Prostate gland (tissue), 2 donors: ENCODE measurements around the gene VAV1. TPM values are rescaled to one million over a fixed set of nuclear protein-coding genes. Genes with fewer than 3 reads are reported as not detected.
A peak's percentile ranks its signal among the peaks of the same experiment; 100 is the strongest.

Source experiments
- DNase-seq: peaks from one replicate; pipeline ENCODE4 v3.0.0-alpha.2; 2019; ENCODE audit warnings: low spot score
- H3K27ac ChIP-seq, 2 donors: fragments of 200-600 bp; sonication (generic); 2 replicates each; pipeline ENCODE4 v1.5.1; 2017 to 2019
- H3K27me3 ChIP-seq: fragments of 200-600 bp; sonication (generic); replicated peaks from 2 replicates; pipeline ENCODE4 v1.5.1; 2019; ENCODE audit not compliant: insufficient read depth
- H3K36me3 ChIP-seq, 2 donors: fragments of 200-600 bp; sonication (generic); 1 replicate in 1 of 2; 2 replicates in 1 of 2; pipeline versions ENCODE4 v1.5.1 to v1.8.1; 2017 to 2019
- H3K4me1 ChIP-seq: fragments of 200-600 bp; sonication (generic); replicated peaks from 2 replicates; pipeline ENCODE4 v1.5.1; 2019
- H3K4me3 ChIP-seq, 2 donors: fragments of 200-600 bp; sonication (generic); 2 replicates each; pipeline ENCODE4 v1.5.1; 2017 to 2019
- H3K9me3 ChIP-seq: fragments of 200-600 bp; sonication (generic); 2 replicates; pipeline ENCODE4 v1.5.1; 2017
- CTCF ChIP-seq, 4 experiments: fragments of 200-600 bp in 2 of 4; fragments of 450-650 bp in 2 of 4; sonication (generic) in 2 of 4; IDR thresholded peaks; 1 replicate in 3 of 4; 2 replicates in 1 of 4; pipeline ENCODE4 v1.5.1; 2016 to 2019; ENCODE audit warnings: antibody characterized with exemption in 4 of 4, mild to moderate bottlenecking in 2 of 4, moderate library complexity in 2 of 4
- POLR2A ChIP-seq: fragments of 450-650 bp; IDR thresholded peaks from one replicate; pipeline ENCODE4 v1.6.1; 2016; ENCODE audit warnings: antibody characterized with exemption, mild to moderate bottlenecking
- POLR2AphosphoS5 ChIP-seq: sonication (generic); formaldehyde crosslinking; IDR thresholded peaks from one replicate; pipeline ENCODE4 v1.6.1; 2017; ENCODE audit warnings: antibody characterized with exemption
- WGBS: methylation state at CpG from one replicate; pipeline ENCODE4 v1.1.5; 2018; 5-methylcytosine and 5-hydroxymethylcytosine counted together
- intact Hi-C: fragments of 100-400 bp; cut with DNase I; formaldehyde crosslinking; loops from one replicate; pipeline ENCODE4 v1.14.2; 2022
- total RNA-seq, 2 donors: library from RNA; depleted of rRNA; stranded (reverse); fragments of >200 nt; gene quantifications; one replicate each; pipeline ENCODE4 v1.1.0, GENCODE V29; 2016

Gene VAV1
- total RNA-seq, 2 donors from 2014 or later = 3.6 to 4.8 TPM

- peak; percentile 100 for DNase-seq
- Histone ChIP-seq H3K27ac (peak within 1 kb of the TSS; percentile 93 to 97), H3K9me3 (no peaks in the 10 kb centered on the region), H3K27me3 (no peaks in the 10 kb centered on the region), H3K36me3 (peaks cover 0 to 2% of the 10 kb centered on the region in 2 donors), H3K4me3 (peak within 1 kb of the TSS; percentile 67 to 92), H3K4me1 (peaks cover 16% of the 10 kb centered on the region)
- intact Hi-C loops = loop anchor here (5.0 to 10.0 kb wide), 2 partner anchors 125 to 203 kb away; partner anchors contain the start of gene TNFSF9
- 1% methylated on average over 52 of the region's 55 CpGs for WGBS
- TF ChIP-seq POLR2A (peak; percentile 80), CTCF (IDR thresholded peaks at IDR 0.05) (peak in 1 of 4 experiments; percentile 23), POLR2AphosphoS5 (no peak)
Observed at GRCh38 chr19:6737284-6737872, 35.1 kb upstream of the VAV1 start, which contains the start of gene GPR108. Gene GPR108, minus strand, starts transcription at chr19:6737580. Its CDS starts 4 bp downstream, at chr19:6737576.

GRCh38 chr19:6737873-6738786 lies 34.4 kb upstream of the VAV1 start:
- Histone ChIP-seq H3K4me3 (no peak overlapping the region), H3K4me1 (peaks cover 16% of the 10 kb centered on the region), H3K27me3 (no peaks in the 10 kb centered on the region), H3K27ac (peak overlapping the region; percentile 91 to 93), H3K36me3 (no peaks in the 10 kb centered on the region), H3K9me3 (no peaks in the 10 kb centered on the region)
- 13% methylated on average over 13 of the region's 13 CpGs for WGBS
- TF ChIP-seq CTCF (IDR thresholded peaks at IDR 0.05) = peak; percentile 55 to 88 (median 78)
- TF ChIP-seq POLR2AphosphoS5 = peak; percentile 100
- no peak for TF ChIP-seq POLR2A
- intact Hi-C loops = loop anchor here (5.0 to 10.0 kb wide), 2 partner anchors 124 to 203 kb away; partner anchors contain the start of gene TNFSF9
- peak; percentile 100 for DNase-seq

- Histone ChIP-seq H3K27me3 (no peaks in the 10 kb centered on the region), H3K27ac (peak overlapping the region; percentile 91 to 93), H3K9me3 (no peaks in the 10 kb centered on the region), H3K36me3 (no peaks in the 10 kb centered on the region), H3K4me3 (peak overlapping the region; percentile 15 to 69), H3K4me1 (peaks cover 20% of the 10 kb centered on the region)
- peak; percentile 41 for DNase-seq
- TF ChIP-seq CTCF (IDR thresholded peaks at IDR 0.05) (no peak), POLR2AphosphoS5 (peak; percentile 32), POLR2A (peak; percentile 9)
- intact Hi-C loops = loop anchor here (5.0 to 10.0 kb wide), 2 partner anchors 123 to 204 kb away; partner anchors contain the start of gene TNFSF9
- 5% methylated on average over 24 of the region's 24 CpGs for WGBS
Observed at GRCh38 chr19:6738787-6739389, 33.6 kb upstream of the VAV1 start.

- Histone ChIP-seq H3K9me3 (no peaks in the 10 kb centered on the region), H3K27ac (peak within 1 kb of the TSS; percentile 91 to 93), H3K36me3 (no peaks in the 10 kb centered on the region), H3K27me3 (no peaks in the 10 kb centered on the region), H3K4me3 (peak within 1 kb of the TSS; percentile 69 to 80), H3K4me1 (peaks cover 26% of the 10 kb centered on the region)
- intact Hi-C loops = loop anchor here (5.0 to 10.0 kb wide), 2 partner anchors 123 to 205 kb away; partner anchors contain the start of gene TNFSF9
- WGBS = under 1% methylated on average over 24 of the region's 47 CpGs
- peak; percentile 37 for TF ChIP-seq POLR2AphosphoS5
- no peak for TF ChIP-seq CTCF (IDR thresholded peaks at IDR 0.05)
- TF ChIP-seq POLR2A = peak; percentile 56
- DNase-seq = peak; percentile 85
Observed at GRCh38 chr19:6739390-6739882, 33.1 kb upstream of the VAV1 start, which contains the start of gene TRIP10. Gene TRIP10, plus strand, starts transcription at chr19:6739680. Its CDS starts 82 bp downstream, at chr19:6739762.
